Testis (tissue), 3 donors: ENCODE measurements around the gene ACSL1. TPM values are rescaled to one million over a fixed set of nuclear protein-coding genes. Genes with fewer than 3 reads are reported as not detected.

Experiments
- DNase-seq: peaks from one replicate; pipeline ENCODE4 v3.0.0-alpha.2; 2019
- H3K27ac ChIP-seq, 2 donors: fragments of 200-600 bp; sonication (generic); one replicate each; pipeline ENCODE4 v1.5.1; 2019
- H3K27me3 ChIP-seq: fragments of 200-600 bp; sonication (generic); one replicate; pipeline ENCODE4 v1.5.1; 2019
- H3K36me3 ChIP-seq: fragments of 200-600 bp; sonication (generic); one replicate; pipeline ENCODE4 v1.5.1; 2017; ENCODE audit warnings: low read depth; ENCODE audit errors: missing control alignments
- H3K4me1 ChIP-seq: fragments of 200-600 bp; sonication (generic); one replicate; pipeline ENCODE4 v1.5.1; 2019
- H3K4me3 ChIP-seq, 2 donors: fragments of 200-600 bp; sonication (generic); one replicate each; pipeline ENCODE4 v1.5.1; 2017 to 2019
- H3K9me3 ChIP-seq: fragments of 200-600 bp; sonication (generic); one replicate; pipeline ENCODE4 v1.5.1; 2017
- POLR2A ChIP-seq: fragments of 450-650 bp; IDR thresholded peaks from one replicate; pipeline ENCODE4 v1.6.1; 2017; ENCODE audit warnings: antibody characterized with exemption, mild to moderate bottlenecking, moderate library complexity
- WGBS, 2 donors: methylation state at CpG; one replicate each; pipeline ENCODE4 v1.1.5; 2018; 5-methylcytosine and 5-hydroxymethylcytosine counted together
- intact Hi-C: fragments of 100-400 bp; cut with DNase I; formaldehyde crosslinking; loops from one replicate; pipeline ENCODE4 v1.15.1; 2023; ENCODE audit warnings: low total_unique reads
- polyA plus RNA-seq: library from polyadenylated mRNA; stranded (reverse); fragments of 350-450 nt; fragmentation: Illumina TruSeq; extraction: RNeasy Lipid Tissue Mini Kit (QIAGEN cat#74804); gene quantifications from one replicate; pipeline ENCODE4 v1.2.3, GENCODE V29; 2014; ENCODE audit warnings: low read depth, low replicate concordance; ENCODE audit not compliant: insufficient read depth
- total RNA-seq, 2 donors: library from RNA; depleted of rRNA; stranded (reverse); fragments of >200 nt; gene quantifications; one replicate each; pipeline ENCODE4 v1.2.3, GENCODE V29; 2016
- TF ChIP-seq, protein P1 (sequence below), 3 experiments: fragments of 450-650 bp in 2 of 3; fragments of 200-600 bp in 1 of 3; sonication (generic) in 1 of 3; IDR thresholded peaks; one replicate each; pipeline ENCODE4 v1.5.1; 2016 to 2019; ENCODE audit warnings: antibody characterized with exemption in 3 of 3, mild to moderate bottlenecking in 2 of 3, moderate library complexity in 1 of 3

The ACSL1 gene
- total and polyA plus RNA-seq, 3 donors from 2014 or later = 31.6 to 81.8 (median 59.8) TPM

DNA sequence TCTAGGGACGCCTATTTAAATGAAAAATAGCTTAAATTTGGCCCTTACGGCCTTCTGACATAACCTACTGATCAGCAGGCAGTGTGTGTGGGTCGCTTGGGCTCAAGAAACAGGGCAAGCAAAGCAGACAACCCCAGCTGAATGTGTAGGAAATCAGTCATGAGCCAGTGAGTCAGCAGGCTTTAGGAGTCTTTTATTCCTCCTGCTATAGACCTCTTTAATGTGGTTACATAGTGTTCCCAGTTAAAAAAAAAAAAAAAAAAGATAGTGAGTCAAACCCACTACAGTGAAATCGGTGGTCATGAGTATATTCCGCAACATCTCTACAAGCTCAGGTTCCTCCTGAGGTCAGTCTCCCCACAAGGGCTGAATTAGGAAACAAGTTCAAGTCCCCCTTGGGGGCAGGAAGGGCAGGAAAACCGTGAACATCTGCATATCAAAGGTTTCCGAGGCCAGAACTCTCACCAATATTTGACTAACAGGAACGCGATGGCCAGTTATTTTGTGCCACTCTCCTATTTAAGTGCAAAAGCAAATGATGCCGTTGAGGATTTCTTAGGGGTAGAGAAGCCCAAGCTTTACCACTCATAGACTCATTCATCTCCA is 32.7 kb downstream of the ACSL1 start:
- no peaks in the 10 kb centered on the region for H3K4me1 ChIP-seq
- intact Hi-C loops = no loop called here
- TF ChIP-seq, protein P1, sequence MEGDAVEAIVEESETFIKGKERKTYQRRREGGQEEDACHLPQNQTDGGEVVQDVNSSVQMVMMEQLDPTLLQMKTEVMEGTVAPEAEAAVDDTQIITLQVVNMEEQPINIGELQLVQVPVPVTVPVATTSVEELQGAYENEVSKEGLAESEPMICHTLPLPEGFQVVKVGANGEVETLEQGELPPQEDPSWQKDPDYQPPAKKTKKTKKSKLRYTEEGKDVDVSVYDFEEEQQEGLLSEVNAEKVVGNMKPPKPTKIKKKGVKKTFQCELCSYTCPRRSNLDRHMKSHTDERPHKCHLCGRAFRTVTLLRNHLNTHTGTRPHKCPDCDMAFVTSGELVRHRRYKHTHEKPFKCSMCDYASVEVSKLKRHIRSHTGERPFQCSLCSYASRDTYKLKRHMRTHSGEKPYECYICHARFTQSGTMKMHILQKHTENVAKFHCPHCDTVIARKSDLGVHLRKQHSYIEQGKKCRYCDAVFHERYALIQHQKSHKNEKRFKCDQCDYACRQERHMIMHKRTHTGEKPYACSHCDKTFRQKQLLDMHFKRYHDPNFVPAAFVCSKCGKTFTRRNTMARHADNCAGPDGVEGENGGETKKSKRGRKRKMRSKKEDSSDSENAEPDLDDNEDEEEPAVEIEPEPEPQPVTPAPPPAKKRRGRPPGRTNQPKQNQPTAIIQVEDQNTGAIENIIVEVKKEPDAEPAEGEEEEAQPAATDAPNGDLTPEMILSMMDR (IDR thresholded peaks at IDR 0.05) = no peak
- no peak for TF ChIP-seq POLR2A
- no peaks in the 10 kb centered on the region for H3K9me3 ChIP-seq
- H3K36me3 ChIP-seq = no peaks in the 10 kb centered on the region
- H3K27ac ChIP-seq = no peak overlapping the region
- H3K27me3 ChIP-seq = no peaks in the 10 kb centered on the region
- 78 to 82% methylated on average over 10 of the region's 10 CpGs for WGBS, 2 donors
- peak; percentile 37 for DNase-seq
- H3K4me3 ChIP-seq = no peak overlapping the region

DNA sequence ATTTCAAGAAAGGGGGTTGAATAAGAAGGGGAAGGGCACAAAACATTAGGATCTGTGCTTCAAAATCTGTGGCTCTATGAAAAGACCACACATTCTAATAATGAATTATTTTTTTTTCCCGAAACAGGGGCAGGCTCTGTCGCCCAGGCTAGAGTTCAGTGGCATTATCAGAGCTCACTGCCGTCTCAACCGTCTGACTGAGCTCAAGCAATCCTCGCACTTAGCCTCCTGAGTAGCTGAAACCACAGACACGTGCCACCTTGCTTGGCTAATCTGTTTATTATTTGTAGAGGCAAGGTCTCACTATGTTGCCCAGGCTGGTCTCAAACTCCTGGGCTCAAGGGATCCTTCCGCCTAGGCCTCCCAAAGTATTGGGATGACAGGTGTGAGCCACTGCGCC is 33.4 kb downstream of the ACSL1 start:
- intact Hi-C loops = no loop called here
- Histone ChIP-seq H3K4me3 (no peak overlapping the region), H3K9me3 (no peaks in the 10 kb centered on the region), H3K4me1 (no peaks in the 10 kb centered on the region), H3K27me3 (no peaks in the 10 kb centered on the region), H3K36me3 (no peaks in the 10 kb centered on the region), H3K27ac (no peak overlapping the region)
- TF ChIP-seq POLR2A = no peak
- TF ChIP-seq, protein P1 (IDR thresholded peaks at IDR 0.05) = no peak
- DNase-seq = no peak
- WGBS, 2 donors = 85 to 91% methylated on average over 8 of the region's 8 CpGs

DNA sequence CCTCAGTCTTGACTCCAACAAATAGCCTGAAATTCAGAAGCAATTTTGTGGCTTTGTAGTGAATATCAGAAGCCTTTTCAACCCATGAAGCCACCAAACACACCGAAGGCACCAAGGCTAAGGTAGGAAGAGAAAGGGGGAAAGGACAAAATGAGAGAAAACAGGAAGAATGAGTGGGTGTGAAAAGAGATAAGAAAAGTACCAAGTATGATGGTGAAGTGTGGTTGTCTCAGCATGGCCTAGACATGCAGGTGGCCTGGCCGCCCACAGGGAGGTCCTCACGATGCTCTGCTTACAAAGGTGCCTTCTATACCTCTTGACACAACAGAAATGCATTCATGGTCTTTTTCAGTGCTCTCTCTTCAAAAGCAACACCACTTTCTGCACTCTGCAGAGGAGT is 34.9 kb downstream of the ACSL1 start:
- no peak overlapping the region for H3K27ac ChIP-seq
- no peak for DNase-seq
- no peaks in the 10 kb centered on the region for H3K9me3 ChIP-seq
- H3K4me1 ChIP-seq = no peaks in the 10 kb centered on the region
- intact Hi-C loops = no loop called here
- no peak overlapping the region for H3K4me3 ChIP-seq
- WGBS, 2 donors = 89 to 90% methylated on average over 3 of the region's 3 CpGs
- TF ChIP-seq POLR2A = no peak
- H3K36me3 ChIP-seq = no peaks in the 10 kb centered on the region
- no peaks in the 10 kb centered on the region for H3K27me3 ChIP-seq

GRCh38 chr4:184787766-184788503 is 37.8 kb downstream of the ACSL1 start:
- TF ChIP-seq, protein P1 (IDR thresholded peaks at IDR 0.05) = no peak
- no peak for TF ChIP-seq POLR2A
- H3K4me1 ChIP-seq = no peaks in the 10 kb centered on the region
- no peak overlapping the region for H3K4me3 ChIP-seq
- WGBS, 2 donors = 88 to 92% methylated on average over 6 of the region's 6 CpGs
- H3K27me3 ChIP-seq = no peaks in the 10 kb centered on the region
- intact Hi-C loops = no loop called here
- no peaks in the 10 kb centered on the region for H3K9me3 ChIP-seq
- no peak for DNase-seq
- no peak overlapping the region for H3K27ac ChIP-seq
- no peaks in the 10 kb centered on the region for H3K36me3 ChIP-seq

DNA sequence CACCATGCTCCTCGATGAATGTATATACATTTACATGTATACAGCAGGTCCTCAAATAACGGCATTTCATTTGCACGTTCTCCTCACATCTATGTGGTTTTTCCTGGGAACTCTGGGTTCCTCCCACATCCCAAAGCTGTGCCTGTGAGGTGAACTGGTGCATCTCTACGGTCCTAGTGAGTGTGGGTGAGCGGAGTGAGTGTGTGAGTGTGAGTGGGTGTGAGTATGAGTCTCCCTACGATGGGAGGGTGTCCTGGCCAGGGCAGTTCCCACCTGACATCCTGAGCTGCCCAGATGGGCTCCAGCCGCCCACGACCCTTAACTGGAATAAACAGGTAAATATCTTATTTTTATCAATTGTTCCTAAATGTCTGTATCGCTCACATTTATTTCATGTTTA is 40.0 kb downstream of the ACSL1 start:
- Histone ChIP-seq H3K9me3 (no peaks in the 10 kb centered on the region), H3K36me3 (no peaks in the 10 kb centered on the region), H3K27ac (no peak overlapping the region), H3K27me3 (no peaks in the 10 kb centered on the region), H3K4me1 (no peaks in the 10 kb centered on the region), H3K4me3 (no peak overlapping the region)
- 87 to 96% methylated on average over 9 of the region's 9 CpGs for WGBS, 2 donors
- no peak for TF ChIP-seq POLR2A
- TF ChIP-seq, protein P1 (IDR thresholded peaks at IDR 0.05) = no peak
- intact Hi-C loops = no loop called here
- DNase-seq = no peak
